ENCODE measurements around the gene SLC22A3.
A peak's percentile ranks its signal among the peaks of the same experiment; 100 is the strongest.
"Not testable (repeated sequence)": the region's sequence is repeated elsewhere in the genome, so short reads cannot be mapped to it uniquely, and the experiment has no call there.

Gene SLC22A3

DNA sequence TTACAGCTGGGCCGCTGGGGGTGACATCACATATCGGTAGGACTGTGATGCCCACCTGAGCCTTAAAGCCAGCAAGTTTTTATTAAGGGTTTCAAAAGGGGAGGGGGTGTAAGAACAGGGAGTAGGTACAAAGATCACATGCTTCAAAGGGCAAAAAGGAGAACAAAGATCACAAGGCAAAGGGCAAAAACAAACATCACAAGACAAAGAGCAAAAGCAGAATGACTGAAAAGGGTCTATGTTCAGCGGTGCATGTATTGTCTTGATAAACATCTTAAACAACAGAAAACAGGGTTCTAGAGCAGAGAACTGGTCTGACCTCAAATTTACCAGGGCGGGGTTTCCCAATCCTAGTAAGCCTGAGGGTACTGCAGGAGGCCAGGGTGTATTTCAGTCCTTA is 101.6 kb downstream of the SLC22A3 start:
- not testable (repeated sequence) for DNase-seq

DNA sequence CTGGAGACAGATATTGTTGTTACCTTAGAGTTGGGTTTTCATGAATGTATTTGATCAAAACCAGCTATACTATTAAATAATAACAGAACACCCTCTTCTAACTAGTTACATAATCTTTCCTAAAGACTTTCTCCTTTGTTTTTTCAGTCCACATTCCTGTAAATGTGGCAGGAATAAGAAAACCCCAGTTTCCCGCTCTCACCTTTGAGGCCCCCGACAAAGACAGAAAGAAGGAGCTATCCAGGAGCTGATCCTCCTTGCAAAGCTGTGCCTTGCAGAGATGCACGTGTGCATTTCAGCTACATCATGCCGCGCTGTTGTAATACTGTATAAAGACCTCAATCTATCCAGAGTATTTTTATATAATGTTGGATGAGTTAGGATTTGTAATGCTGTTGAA is 102.7 kb downstream of the SLC22A3 start:
- no peak for DNase-seq

DNA sequence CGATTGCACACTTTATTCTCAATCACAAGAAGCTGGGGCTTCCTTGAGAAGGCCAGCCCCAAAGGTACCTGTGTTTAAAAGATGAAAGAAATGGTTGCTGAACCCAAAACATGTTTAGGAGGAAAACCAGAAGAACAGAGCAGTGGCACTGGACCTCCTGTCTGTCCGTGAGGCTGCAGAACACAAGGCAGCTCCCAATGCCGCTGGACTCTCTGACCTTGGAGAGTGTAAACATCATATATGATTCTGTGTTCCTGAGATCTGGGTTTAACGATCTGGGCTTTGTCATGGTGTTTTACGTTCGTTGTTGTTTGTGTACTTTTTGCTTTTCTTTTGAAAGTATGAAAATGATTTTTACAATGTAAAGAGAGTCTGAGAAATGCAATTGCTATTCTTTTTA is 106.1 kb downstream of the SLC22A3 start:
- no peak for DNase-seq

DNA sequence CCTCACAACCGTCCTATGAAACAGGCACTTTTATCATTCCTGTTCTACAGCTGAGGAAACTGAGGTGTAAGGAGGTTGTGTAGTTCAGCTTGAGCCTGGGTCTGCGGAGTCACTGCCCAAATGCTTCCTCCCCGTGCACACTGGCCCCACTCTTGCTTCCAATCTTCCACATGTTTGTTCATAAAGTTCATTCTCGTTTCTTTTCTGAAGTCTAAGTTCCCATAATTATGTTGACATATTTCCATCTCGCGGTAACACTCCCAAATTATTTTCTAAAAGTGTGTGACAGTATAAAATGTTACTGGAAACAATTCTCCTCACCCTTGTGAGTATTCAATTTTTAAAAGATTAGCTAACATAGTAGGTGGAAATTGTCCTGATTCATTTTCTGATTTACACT is 106.9 kb downstream of the SLC22A3 start:
- no peak for DNase-seq

DNA sequence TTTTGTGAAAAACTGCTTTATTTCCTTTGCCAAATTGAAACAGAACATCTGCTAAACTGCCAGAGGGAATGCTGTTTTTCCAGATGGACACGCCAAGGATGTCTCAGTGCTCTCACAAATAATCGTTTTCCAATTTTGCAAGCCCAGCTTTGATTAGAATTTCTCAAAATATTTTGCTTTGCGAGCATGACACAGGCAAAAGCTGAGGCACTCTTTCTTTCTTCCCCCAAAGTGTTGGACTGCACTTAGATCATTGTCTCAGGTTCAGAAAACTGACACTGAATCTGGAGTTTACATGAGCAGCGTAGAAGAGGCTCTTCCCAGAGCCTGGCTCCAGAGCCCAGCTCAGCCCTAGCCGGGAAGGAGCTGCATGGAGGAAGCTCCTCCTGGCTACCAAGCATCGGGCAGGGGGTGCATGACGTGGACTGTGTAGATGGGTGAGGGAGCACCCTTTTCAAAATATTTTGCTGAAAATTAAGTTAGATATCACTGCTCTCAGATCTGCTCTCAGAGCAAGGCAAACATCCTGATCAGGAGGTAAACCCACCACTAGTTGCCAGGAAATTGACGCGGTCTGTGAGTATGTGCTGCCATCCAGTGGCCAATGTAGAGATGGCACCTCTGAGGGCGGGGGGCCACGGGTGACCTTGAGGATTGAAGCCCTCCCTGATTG is 107.5 kb downstream of the SLC22A3 start:
- peak; percentile 47 for DNase-seq

DNA sequence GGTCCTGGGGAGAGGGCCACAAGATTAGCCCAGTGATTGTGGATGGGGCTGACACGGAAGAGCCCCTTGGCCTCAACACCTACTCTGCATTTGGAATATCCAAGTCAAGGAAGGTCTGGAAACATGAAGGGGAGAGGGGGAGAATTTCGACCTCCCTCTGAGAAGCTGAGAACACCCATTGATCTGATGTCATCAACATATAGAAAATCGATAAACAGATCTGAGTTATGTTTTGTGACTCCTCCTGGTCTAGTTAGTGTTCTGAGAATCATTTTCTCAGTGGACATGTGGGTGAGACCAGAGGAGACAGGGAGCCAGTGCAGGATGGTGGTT is 108.0 kb downstream of the SLC22A3 start:
- DNase-seq = no peak

DNA sequence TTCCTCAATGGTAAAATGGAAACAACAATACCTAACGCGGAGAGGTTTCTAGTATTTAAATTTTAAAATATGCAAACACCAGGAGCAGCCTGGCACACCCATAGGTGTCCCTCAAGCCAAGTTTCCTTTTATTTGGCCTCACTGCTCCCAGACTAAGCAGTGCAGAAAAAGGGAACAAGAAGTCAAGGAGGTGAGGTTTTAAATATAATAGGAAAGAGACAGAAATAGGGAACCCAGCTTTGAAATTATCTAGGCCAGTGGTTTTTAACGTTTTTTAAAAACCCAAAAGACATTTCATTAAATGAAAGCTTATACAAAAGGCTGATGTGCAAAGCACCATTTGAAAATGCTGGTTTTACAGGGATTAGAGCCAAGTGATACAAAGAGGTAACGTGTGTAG is 109.6 kb downstream of the SLC22A3 start:
- no peak for DNase-seq

DNA sequence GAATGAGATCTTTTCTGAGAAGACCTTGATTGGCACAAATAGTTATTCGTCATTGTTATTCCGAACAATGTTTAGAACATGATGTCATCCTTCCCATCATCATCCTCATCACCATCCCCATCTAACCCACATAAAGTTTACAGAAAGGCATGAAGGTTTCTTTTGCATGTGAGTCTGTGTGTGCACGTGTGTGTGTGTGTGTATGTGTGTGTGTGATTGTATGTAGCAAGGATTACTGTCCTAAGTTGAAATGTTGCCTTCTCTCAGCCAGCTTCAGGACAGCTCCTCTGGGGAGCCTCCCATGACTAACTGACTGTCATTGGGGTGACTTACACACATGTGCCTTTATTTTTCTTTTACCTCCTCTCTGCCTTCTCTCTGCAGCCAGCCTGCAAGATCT is 113.5 kb downstream of the SLC22A3 start:
- peak; percentile 53 for DNase-seq

DNA sequence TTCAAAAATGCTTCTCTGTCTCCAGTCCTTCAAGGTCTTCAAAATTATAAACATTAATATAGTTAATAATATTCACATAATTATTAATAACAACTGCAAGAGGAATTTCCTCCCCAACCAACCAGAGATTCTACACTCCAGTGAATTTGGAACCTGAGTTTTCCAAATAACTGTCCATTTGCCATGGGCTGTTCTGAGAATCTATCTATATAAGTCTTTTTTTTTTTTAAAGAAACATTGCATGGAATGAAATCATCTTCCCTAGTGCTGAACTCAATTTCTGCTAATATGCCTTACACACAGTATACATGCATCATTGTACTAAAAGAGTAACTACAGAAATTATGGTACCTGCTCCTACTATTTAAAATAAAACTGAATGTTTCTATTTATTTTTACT is 113.9 kb downstream of the SLC22A3 start:
- peak; percentile 15 for DNase-seq

DNA sequence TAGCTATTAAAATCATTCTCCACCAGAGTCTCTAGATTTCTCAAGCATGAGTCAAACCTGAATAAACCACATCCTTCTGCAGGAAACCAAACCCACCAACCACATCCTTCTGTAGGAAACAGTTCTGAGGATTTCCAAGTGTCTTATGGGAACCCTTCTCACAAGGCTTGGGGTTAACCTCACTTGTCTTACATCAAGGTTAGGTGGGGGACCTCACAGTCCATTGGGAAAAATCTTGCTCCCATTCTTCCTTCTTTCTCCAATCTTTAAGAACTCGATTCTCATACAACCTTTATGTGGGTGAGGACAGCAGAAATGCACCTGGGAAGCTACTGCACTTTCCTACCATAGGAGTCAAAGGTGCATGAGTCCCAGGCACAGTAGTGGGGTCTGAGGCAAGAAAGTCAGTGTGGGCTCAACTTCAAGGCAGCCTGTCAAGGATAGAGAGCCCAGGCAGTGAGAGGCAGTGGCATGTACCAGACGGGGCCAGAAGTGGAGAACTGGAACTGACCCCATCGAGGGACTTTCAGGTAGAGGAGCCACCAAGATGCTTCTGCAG is 114.5 kb downstream of the SLC22A3 start:
- peak; percentile 92 for DNase-seq

DNA sequence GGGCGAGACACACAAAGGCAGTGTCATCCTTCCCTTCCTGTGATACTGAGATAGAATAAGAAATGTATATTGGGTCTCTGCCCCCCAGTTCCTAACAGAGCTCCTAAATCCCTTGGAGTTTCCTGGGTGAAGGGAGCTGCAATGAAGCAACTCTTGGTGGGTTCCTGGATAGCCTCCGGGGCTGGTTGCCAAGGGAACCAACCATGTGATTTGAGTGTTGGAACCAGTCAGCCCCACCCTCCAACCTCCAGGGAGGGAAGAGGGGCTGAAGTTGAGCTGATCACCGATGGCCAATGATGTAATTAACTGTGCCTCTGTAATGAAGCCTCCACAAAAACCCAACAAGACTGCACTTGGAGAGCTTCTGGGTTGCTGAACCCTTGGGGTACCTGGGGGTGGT is 116.6 kb downstream of the SLC22A3 start:
- no peak for DNase-seq

DNA sequence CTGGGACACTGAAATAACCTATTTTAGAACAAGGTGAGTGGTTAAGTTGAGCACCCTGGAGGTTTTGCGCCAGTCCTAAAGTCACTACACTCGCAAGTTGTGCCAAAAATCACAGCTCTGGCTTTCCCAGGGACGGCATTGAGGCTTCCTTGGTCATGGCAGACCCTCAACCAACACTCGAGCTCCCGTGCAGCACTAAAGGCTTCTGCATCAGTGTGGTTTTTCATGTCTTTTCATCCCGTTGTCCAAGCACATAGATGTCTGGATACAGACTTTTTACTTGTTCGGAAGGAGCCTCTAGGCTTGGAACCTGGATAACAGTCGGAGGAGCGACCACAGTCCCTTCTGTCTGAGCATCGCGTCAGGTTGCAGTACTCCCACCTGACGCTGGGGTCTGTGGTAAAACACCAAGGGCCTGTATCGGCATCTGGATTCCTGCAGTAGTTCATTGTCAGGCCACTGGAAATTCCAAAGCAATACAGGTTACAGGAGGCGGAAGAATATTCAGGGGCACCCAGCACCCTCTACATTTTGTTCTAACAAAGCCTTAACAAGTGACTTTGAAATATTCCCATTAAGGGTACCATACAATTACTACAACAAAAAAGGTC is 119.2 kb downstream of the SLC22A3 start:
- not testable (repeated sequence) for DNase-seq

DNA sequence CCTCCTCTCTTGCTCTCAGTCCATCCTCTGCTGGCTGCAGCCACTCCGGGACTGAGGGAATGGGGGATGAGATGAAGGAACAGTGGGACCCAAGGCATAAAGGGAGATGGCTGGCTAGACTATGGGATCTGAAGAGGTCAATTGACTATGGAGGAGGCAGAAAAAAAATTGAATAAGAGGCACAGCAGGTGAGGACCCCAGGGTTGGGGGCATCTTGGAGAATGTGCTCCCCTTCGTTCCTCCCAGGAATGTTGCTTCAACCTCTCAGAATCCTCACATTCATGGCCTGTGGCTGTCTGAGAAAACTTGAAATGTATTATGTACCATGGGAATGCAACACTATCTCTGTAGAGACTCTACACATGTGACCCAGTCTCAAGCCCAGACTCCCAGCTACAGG is 121.0 kb downstream of the SLC22A3 start:
- no peak for DNase-seq

DNA sequence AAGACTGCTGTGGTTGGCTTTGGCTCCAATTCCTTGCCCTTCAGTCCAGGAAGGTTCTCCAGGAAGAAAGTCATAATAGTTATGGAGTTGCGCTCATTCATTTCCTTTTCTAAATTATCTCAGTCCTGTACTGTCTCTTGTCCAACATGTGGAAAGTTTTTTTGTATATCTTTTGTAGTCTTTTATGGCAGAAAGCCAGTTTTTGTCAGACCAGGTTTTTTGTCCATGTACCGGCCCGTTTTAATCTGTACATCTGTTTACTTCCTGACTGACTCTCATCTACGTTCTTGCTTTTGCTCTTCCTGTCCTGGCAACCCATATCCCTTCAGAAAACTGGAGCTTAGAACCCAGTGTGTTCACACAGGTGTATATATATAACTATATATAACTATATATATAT is 127.9 kb downstream of the SLC22A3 start:
- not testable (repeated sequence) for DNase-seq

DNA sequence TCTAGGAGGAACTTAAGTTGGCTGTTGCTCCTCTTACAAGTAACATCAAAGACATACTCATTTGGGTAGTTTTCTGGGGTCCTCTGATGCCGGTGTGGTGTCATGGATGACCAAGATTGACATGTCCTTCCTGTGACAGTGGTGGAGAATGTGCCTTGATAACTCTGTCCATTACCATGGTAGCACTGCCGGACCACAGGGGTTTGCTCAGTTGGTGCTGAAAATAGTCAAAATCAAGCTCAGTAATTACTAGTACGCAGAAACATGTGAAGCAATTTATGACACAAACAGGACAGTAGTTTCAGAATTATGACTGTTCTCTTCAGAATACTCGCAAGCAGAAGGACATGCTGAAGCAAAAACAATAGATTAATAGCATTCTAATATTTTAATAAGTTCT is 128.9 kb downstream of the SLC22A3 start:
- DNase-seq = not testable (repeated sequence)

DNA sequence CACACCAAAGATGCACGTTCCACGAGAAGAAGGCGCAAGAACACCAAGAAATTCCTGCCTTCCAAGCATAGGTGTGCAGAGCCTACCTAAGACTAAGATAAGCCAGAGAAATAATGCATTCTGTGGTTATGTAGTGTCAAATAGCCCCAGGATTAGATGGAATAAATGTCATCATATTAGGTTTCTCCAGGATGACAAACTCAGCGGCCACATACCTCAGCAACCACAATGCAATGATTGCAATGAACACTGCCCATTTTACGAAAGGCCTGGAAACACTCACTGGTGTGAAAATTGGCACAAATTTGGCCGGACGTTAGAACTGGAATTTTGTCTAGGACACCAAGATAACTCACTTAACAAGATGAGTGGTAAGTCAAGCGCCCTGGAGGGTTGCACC is 129.7 kb downstream of the SLC22A3 start:
- no peak for DNase-seq

DNA sequence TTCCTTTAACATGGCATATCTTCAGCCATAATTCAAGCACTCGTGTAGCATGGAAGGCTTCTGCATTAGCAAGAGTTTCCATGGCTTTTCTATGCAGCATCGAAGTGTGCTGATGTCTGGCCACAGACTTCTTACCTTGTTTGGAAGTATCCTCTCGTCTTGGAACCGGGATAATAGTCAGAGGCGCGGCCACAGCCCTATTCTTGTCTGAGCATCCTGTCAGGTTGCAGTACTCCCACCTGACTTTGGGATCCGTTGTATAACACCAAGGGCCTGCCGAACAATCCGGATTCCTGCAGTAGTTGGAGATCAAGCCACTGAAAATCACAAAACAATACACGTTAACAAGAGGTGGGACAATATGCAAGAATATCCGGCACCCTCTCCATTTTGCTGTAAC is 138.9 kb downstream of the SLC22A3 start:
- no peak for DNase-seq

DNA sequence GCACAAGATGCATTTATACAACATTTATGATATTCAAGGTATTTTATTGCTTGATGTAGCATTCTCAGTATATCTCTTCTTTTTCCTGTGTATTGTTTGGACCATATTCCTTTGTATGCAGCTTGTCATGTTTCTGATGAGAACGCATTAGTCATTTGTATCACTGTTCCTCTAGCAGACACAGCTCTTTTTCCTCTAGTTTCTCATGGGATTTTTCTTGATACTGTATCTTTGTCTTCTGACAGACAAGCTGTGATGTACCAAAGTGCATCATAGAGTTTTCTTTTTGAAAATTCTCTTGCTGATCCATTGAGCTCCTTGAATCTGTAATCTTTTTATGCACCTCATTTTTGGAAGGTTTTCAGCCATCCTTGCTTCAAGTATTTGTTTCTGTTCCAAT is 140.9 kb downstream of the SLC22A3 start:
- DNase-seq = no peak

DNA sequence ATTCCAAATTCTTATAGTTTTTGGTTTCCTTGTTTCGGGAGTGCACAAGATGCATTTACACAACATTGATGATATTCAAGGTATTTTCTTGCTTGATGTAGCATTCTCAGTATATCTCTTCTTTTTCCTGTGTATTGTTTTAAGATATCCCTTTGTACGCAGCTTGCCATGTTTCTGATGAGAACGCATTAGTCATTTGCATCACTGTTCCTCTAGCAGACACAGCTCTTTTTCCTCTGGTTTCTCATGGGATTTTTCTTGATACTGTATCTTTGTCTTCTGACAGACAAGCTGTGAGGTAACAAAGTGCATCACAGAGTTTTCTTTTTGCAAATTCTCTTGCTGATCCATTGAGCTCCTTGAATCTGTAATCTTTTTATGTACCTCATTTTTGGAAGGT is 146.4 kb downstream of the SLC22A3 start:
- DNase-seq = no peak

DNA sequence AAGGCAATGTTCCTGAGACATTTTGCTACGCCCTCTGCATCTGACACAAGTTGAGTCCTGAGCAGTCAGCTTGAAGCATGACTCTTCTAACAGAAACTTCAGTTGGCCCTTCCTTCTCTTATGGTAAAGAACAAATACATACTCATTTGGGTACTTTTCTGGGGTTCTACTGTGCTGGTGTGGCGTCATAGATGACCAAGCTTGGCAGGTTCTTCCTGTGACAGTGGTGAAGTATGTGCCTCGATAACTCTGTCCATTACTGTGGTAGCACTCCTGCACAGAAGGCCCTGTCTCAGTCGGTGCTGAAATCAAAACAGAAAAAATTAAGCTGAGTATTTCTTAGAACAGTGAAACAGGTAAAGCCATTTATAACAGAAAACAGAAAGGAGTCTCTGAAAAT is 152.5 kb downstream of the SLC22A3 start:
- DNase-seq = no peak

All from HCEC 1CT (cell line).